HFF-Myc (cell line): ENCODE measurements around the gene CTNND2.

Experiments
- DNase-seq: peaks from one replicate; pipeline ENCODE4 v3.0.0-alpha.2; 2011; ENCODE audit warnings: low read depth; ENCODE audit errors: extremely low read depth
- H3K4me3 ChIP-seq: replicated peaks from 2 replicates; pipeline ENCODE4 v1.5.1; 2011; ENCODE audit warnings: low read depth, mild to moderate bottlenecking, control low read depth, low read length
- TF ChIP-seq, protein P1 (sequence below): IDR thresholded peaks from 2 replicates; pipeline ENCODE4 v1.5.1; 2012; ENCODE audit warnings: mild to moderate bottlenecking, low read depth, low read length, control low read depth; ENCODE audit errors: missing control alignments

CTNND2 gene

DNA sequence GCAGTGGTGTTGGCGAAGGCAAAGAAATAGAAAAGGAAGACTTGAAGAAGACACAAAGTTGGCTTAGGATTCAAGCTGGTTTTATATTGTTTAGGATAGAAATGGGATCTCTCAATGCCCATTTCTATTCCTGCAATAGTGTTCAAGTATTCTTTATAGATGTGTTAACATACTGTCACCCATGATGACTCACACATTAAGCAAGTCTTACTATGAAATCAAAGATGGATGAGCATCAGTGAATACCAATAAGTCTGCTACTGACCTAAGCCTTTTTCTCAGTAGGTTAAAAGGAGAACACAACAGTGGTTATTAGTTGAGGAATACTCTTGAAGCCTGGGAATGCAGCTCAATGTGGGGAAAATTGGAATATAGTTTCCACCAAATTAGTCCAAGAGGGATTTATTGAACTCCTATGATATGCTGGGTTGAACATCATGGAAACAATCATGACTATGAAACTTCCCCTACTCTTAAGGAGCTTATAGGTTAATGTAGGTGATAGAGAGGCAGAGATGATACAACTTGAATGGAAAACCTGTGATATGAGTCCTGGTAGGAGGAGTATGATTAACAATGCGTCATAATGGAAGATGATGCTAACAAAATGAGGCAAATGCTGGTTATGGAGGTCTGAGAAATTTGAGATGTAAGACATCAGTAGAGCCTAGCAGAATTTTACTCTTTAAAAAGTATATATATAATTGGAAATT is 726.1 kb downstream of the CTNND2 start:
- no peak for DNase-seq
- TF ChIP-seq, protein P1, sequence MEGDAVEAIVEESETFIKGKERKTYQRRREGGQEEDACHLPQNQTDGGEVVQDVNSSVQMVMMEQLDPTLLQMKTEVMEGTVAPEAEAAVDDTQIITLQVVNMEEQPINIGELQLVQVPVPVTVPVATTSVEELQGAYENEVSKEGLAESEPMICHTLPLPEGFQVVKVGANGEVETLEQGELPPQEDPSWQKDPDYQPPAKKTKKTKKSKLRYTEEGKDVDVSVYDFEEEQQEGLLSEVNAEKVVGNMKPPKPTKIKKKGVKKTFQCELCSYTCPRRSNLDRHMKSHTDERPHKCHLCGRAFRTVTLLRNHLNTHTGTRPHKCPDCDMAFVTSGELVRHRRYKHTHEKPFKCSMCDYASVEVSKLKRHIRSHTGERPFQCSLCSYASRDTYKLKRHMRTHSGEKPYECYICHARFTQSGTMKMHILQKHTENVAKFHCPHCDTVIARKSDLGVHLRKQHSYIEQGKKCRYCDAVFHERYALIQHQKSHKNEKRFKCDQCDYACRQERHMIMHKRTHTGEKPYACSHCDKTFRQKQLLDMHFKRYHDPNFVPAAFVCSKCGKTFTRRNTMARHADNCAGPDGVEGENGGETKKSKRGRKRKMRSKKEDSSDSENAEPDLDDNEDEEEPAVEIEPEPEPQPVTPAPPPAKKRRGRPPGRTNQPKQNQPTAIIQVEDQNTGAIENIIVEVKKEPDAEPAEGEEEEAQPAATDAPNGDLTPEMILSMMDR = no peak
- no peak overlapping the region for H3K4me3 ChIP-seq

DNA sequence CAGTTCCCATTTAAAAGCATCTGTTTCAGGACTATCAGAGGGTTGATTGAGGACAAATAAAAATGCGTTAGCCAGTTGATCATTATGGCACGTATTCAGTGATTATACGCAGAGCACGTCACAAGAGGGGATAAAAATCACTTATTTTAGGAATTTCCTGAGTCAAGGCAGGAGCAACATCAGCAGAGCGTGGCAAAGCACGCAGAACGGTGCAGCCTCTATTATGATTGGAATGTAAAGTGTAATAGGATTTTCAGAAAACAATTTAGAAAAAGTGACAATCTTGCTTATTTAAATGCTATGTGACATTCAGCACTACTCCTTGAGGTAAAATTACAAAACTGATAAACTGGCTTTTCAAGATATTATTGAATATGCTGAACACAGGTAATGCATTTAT is 729.7 kb downstream of the CTNND2 start:
- no peak for DNase-seq
- TF ChIP-seq, protein P1 = no peak
- H3K4me3 ChIP-seq = no peak overlapping the region

DNA sequence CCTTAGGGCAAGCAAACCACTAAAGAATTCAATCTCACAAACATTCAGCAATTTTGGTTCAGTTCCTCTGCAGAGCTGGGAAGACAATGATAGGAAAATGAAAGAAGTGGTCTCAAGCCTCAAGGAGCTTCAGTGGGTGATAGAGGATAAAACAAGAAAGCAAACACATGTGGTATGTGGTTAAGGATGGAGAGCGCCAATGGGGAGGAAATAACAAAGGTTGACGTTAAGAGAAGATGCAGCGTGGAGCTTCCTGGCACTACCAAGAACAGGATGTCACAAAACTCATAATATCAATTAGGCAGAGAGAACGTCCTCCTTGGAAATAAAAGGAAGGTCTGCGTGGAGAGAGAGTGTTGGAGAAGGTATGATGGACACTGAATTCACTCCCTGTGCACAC is 731.8 kb downstream of the CTNND2 start:
- TF ChIP-seq, protein P1 = no peak
- DNase-seq = no peak
- H3K4me3 ChIP-seq = no peak overlapping the region

DNA sequence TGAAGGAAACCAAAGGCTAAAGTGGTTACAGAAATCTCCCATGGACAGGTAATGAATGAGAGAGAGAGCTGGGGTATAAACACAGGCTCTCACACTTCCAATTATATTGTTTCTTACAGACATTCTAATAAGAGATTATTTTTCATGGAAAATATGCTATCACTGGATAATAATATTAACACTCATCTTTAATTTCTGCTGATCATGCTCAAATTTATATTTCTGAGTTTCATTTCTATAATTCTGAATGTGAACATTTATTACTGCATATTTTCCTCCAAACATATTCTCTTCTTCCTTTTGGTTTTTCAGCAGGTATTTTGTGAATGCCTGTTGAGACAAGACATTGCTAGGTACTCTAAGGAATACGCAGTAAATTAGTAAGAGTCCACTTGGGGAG is 733.0 kb downstream of the CTNND2 start:
- no peak overlapping the region for H3K4me3 ChIP-seq
- DNase-seq = no peak
- TF ChIP-seq, protein P1 = no peak

DNA sequence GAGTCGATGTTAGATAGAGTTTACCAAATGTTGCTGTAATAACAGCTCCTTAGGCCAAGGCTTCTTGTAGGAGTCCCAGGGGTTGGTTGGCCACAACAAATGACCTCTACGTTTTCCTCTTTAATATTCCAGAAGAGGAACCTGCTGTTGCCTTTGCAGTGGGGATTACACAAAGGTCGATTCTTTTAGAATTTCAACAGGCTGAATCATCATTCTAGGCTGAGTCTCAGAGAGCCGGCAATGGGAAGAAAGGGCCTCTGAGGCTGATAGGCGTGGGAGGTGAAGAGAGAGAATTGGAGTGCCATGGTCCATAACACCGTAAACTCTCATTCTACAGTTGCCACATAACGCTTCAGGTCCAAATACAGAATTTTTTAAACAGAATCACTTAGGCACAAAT is 737.3 kb downstream of the CTNND2 start:
- no peak overlapping the region for H3K4me3 ChIP-seq
- TF ChIP-seq, protein P1 = no peak
- no peak for DNase-seq

DNA sequence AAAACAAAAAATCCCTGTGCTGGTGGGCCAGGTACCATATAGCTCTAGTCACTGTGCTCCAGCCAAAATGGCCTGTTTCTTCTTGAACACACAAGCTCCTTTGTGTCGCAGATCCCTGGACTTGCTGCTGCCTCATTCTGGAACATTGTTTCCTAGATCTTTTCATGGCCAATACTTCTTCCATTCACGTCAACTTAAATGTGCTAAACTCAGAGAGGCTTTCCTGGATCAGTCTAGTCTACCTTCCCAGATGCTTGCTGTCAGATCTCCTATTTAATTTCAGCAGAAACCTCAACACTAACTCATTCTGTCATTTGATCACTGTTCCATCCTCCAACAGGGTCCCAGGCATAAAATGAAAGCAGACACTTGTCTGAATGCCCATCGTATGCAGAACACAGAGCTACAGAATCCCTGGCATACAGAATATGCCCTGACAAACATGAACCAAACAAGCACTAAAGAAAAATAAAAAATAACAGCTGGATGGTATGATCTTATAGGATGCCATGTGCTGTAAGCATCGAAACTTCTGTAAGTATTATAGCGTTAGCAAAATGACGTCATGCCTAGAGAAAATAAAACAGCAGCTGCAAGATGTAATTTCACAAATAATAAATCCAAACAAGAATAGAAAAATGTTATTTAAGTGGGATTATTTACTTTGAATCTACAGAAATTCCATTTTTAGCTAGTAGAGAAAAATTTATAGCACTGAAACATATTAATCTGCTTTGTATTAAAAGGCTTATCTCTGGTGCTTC is 739.5 kb downstream of the CTNND2 start:
- H3K4me3 ChIP-seq = no peak overlapping the region
- TF ChIP-seq, protein P1 = no peak
- DNase-seq = no peak
